H9 (cell line): ENCODE data around the gene PNPLA4. TPM values are rescaled to one million over a fixed set of nuclear protein-coding genes. Genes with fewer than 3 reads are reported as not detected.

Source experiments
- DNase-seq: peaks from one replicate; pipeline ENCODE4 v3.0.0-alpha.2; 2017
- H2AFZ ChIP-seq: one replicate; pipeline ENCODE4 v1.6.1; 2013; ENCODE audit warnings: mild to moderate bottlenecking, low read length, control low read depth, moderate library complexity
- H2AK5ac ChIP-seq: 2 replicates; pipeline ENCODE4 v1.6.1; 2013; ENCODE audit warnings: low read length, control low read depth, mixed read lengths; ENCODE audit not compliant: insufficient read length
- H2BK120ac ChIP-seq: one replicate; pipeline ENCODE4 v1.6.1; 2013; ENCODE audit warnings: low read depth, mild to moderate bottlenecking, low read length, control low read depth, inconsistent platforms; ENCODE audit not compliant: poor library complexity, severe bottlenecking
- H2BK12ac ChIP-seq: 2 replicates; pipeline ENCODE4 v1.6.1; 2013; ENCODE audit warnings: low read length, control low read depth, mixed read lengths, low read depth; ENCODE audit not compliant: insufficient read length
- H2BK15ac ChIP-seq: 2 replicates; pipeline ENCODE4 v1.6.1; 2013; ENCODE audit warnings: low read depth, low read length, control low read depth
- H2BK20ac ChIP-seq: one replicate; pipeline ENCODE4 v1.6.1; 2013; ENCODE audit warnings: low read depth, mild to moderate bottlenecking, low read length, control low read depth, inconsistent platforms; ENCODE audit not compliant: poor library complexity, severe bottlenecking
- H2BK5ac ChIP-seq: 2 replicates; pipeline ENCODE4 v1.6.1; 2013; ENCODE audit warnings: low read length, control low read depth, mixed read lengths; ENCODE audit not compliant: insufficient read length
- H3K14ac ChIP-seq: 2 replicates; pipeline ENCODE4 v1.6.1; 2013; ENCODE audit warnings: low read length, control low read depth; ENCODE audit not compliant: insufficient read depth
- H3K18ac ChIP-seq: 2 replicates; pipeline ENCODE4 v1.6.1; 2013; ENCODE audit warnings: low read depth, mild to moderate bottlenecking, mixed read lengths, low read length, control low read depth; ENCODE audit not compliant: insufficient read length
- H3K23ac ChIP-seq: 2 replicates; pipeline ENCODE4 v1.6.1; 2013; ENCODE audit warnings: low read length, control low read depth, mixed read lengths, low read depth; ENCODE audit not compliant: insufficient read length
- H3K23me2 ChIP-seq: 2 replicates; pipeline ENCODE4 v1.6.1; 2013; ENCODE audit warnings: low read depth, mild to moderate bottlenecking, mixed read lengths, low read length, control low read depth; ENCODE audit not compliant: insufficient read length, poor library complexity, severe bottlenecking
- H3K27ac ChIP-seq: 2 replicates; pipeline ENCODE4 v1.5.1; 2013; ENCODE audit warnings: low read length, control low read depth, mixed read lengths, low read depth; ENCODE audit not compliant: insufficient read length
- H3K27me3 ChIP-seq: 2 replicates; pipeline ENCODE4 v1.6.1; 2013; ENCODE audit warnings: low read length, control low read depth, inconsistent platforms; ENCODE audit not compliant: insufficient read depth
- H3K4ac ChIP-seq: 2 replicates; pipeline ENCODE4 v1.6.1; 2013; ENCODE audit warnings: low read depth, mild to moderate bottlenecking, control low read depth, inconsistent platforms, low read length, moderate library complexity
- H3K4me1 ChIP-seq: 2 replicates; pipeline ENCODE4 v1.6.1; 2013; ENCODE audit warnings: low read length, control low read depth, inconsistent platforms; ENCODE audit not compliant: insufficient read depth
- H3K4me2 ChIP-seq: 2 replicates; pipeline ENCODE4 v1.6.1; 2013; ENCODE audit warnings: low read length, control low read depth, mixed read lengths; ENCODE audit not compliant: insufficient read length, insufficient read depth
- H3K56ac ChIP-seq: 2 replicates; pipeline ENCODE4 v1.6.1; 2013; ENCODE audit warnings: low read depth, mild to moderate bottlenecking, mixed read lengths, low read length, control low read depth; ENCODE audit not compliant: insufficient read length
- H3K79me1 ChIP-seq: 2 replicates; pipeline ENCODE4 v1.6.1; 2013; ENCODE audit warnings: low read depth, mild to moderate bottlenecking, moderate library complexity, low read length, control low read depth, inconsistent platforms; ENCODE audit not compliant: insufficient read depth, poor library complexity, severe bottlenecking
- H3K79me2 ChIP-seq: 2 replicates; pipeline ENCODE4 v1.6.1; 2013; ENCODE audit warnings: low read length, control low read depth, inconsistent platforms; ENCODE audit not compliant: insufficient read depth
- H3K9ac ChIP-seq: 2 replicates; pipeline ENCODE4 v1.6.1; 2013; ENCODE audit warnings: low read length, control low read depth, mixed read lengths; ENCODE audit not compliant: insufficient read length; ENCODE audit errors: extremely low read depth
- H3K9me3 ChIP-seq: one replicate; pipeline ENCODE4 v1.6.1; 2013; ENCODE audit warnings: low read depth, low read length, inconsistent platforms; ENCODE audit not compliant: control insufficient read depth
- H3T11ph ChIP-seq: one replicate; pipeline ENCODE4 v1.6.1; 2013; ENCODE audit warnings: mild to moderate bottlenecking, low read length, control low read depth, inconsistent platforms
- H4K20me1 ChIP-seq: one replicate; pipeline ENCODE4 v1.6.1; 2013; ENCODE audit not compliant: control insufficient read depth, insufficient read length, insufficient read depth
- H4K5ac ChIP-seq: 2 replicates; pipeline ENCODE4 v1.6.1; 2013; ENCODE audit warnings: low read depth, mild to moderate bottlenecking, mixed read lengths, low read length, control low read depth; ENCODE audit not compliant: insufficient read length
- H4K8ac ChIP-seq: replicated peaks from 2 replicates; pipeline ENCODE4 v1.6.1; 2013; ENCODE audit warnings: low read length, control low read depth, mixed read lengths, low read depth; ENCODE audit not compliant: insufficient read length
- H4K91ac ChIP-seq: 2 replicates; pipeline ENCODE4 v1.6.1; 2013; ENCODE audit warnings: low read depth, mild to moderate bottlenecking, moderate library complexity, mixed read lengths, low read length, control low read depth; ENCODE audit not compliant: insufficient read length
- H3K27ac Mint-ChIP-seq, 3 experiments: 2 replicates in 2 of 3; 3 replicates in 1 of 3; pipeline ENCODE4 v1.8.0; 2020 to 2021; ENCODE audit warnings: mixed read lengths in 3 of 3, mild to moderate bottlenecking in 1 of 3, moderate library complexity in 1 of 3
- H3K27me3 Mint-ChIP-seq: 2 replicates; pipeline ENCODE4 v1.8.0; 2021; ENCODE audit warnings: low read depth, mild to moderate bottlenecking, moderate library complexity, mixed read lengths
- H3K36me3 Mint-ChIP-seq, 3 experiments: 2 replicates in 2 of 3; 3 replicates in 1 of 3; pipeline ENCODE4 v1.8.0; 2020 to 2021; ENCODE audit warnings: low read depth in 3 of 3, mixed read lengths in 3 of 3; ENCODE audit not compliant: insufficient read depth in 1 of 3
- H3K4me1 Mint-ChIP-seq, 2 experiments: 2 replicates each; pipeline ENCODE4 v1.8.0; 2020; ENCODE audit warnings: mixed read lengths in 2 of 2
- H3K4me3 Mint-ChIP-seq, 2 experiments: 2 replicates in 1 of 2; 3 replicates in 1 of 2; pipeline ENCODE4 v1.8.0; 2020 to 2021; ENCODE audit warnings: mild to moderate bottlenecking in 2 of 2, mixed read lengths in 2 of 2, moderate library complexity in 1 of 2
- H3K9me3 Mint-ChIP-seq, 2 experiments: 2 replicates in 1 of 2; 3 replicates in 1 of 2; pipeline ENCODE4 v1.8.0; 2020; ENCODE audit warnings: mild to moderate bottlenecking in 2 of 2, mixed read lengths in 2 of 2, moderate library complexity in 1 of 2
- WGBS: extraction: QIAGEN DNeasy Blood & Tissue Kit; methylation state at CpG from one replicate; pipeline ENCODE4 v1.1.7; 2013; ENCODE audit warnings: missing lambda C conversion rate, low lambda C conversion rate, mixed read lengths; ENCODE audit not compliant: insufficient read length; ENCODE audit errors: extremely low coverage; 5-methylcytosine and 5-hydroxymethylcytosine counted together
- total RNA-seq: library from RNA; stranded (reverse); gene quantifications from 2 replicates; pipeline ENCODE4 v1.2.1, GENCODE V29; 2021
- TF ChIP-seq, protein P1 (sequence below): fragments of 200-600 bp; sonication (generic); conservative IDR thresholded peaks from 3 replicates; pipeline ENCODE4 v1.8.0; 2021; ENCODE audit warnings: antibody characterized with exemption, mild to moderate bottlenecking

Gene PNPLA4
- total RNA-seq, 1 experiment from 2014 or later: 21.4 TPM

- no peak overlapping the region; a peak in 1 of 7 replicates for H3K27ac Mint-ChIP-seq
- no peak overlapping the region for H3K27ac ChIP-seq
- no peak overlapping the region for H2AFZ ChIP-seq
- no peak overlapping the region for H3K14ac ChIP-seq
- H3K56ac ChIP-seq: no peak overlapping the region
- H3K36me3 Mint-ChIP-seq: peaks cover 4 to 7% (median 7%) of the 10 kb centered on the region in 3 experiments; a peak in 6 of 7 replicates
- no peaks in the 10 kb centered on the region; the same call in 1 of the 2 replicates for H3K79me2 ChIP-seq
- no peak overlapping the region for H3K18ac ChIP-seq
- H3K9ac ChIP-seq: no peak overlapping the region
- no peak overlapping the region for H3T11ph ChIP-seq
- no peak overlapping the region for H4K5ac ChIP-seq
- H2BK120ac ChIP-seq: no peak overlapping the region
- H3K4me2 ChIP-seq: no peak overlapping the region
- no peaks in the 10 kb centered on the region for H3K23me2 ChIP-seq
- TF ChIP-seq, protein P1, sequence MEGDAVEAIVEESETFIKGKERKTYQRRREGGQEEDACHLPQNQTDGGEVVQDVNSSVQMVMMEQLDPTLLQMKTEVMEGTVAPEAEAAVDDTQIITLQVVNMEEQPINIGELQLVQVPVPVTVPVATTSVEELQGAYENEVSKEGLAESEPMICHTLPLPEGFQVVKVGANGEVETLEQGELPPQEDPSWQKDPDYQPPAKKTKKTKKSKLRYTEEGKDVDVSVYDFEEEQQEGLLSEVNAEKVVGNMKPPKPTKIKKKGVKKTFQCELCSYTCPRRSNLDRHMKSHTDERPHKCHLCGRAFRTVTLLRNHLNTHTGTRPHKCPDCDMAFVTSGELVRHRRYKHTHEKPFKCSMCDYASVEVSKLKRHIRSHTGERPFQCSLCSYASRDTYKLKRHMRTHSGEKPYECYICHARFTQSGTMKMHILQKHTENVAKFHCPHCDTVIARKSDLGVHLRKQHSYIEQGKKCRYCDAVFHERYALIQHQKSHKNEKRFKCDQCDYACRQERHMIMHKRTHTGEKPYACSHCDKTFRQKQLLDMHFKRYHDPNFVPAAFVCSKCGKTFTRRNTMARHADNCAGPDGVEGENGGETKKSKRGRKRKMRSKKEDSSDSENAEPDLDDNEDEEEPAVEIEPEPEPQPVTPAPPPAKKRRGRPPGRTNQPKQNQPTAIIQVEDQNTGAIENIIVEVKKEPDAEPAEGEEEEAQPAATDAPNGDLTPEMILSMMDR: no peak
- H4K91ac ChIP-seq: no peak overlapping the region
- H3K4me1 ChIP-seq: no peaks in the 10 kb centered on the region
- H3K4me1 Mint-ChIP-seq: peaks cover 4 to 7% of the 10 kb centered on the region in 2 experiments
- no peak overlapping the region for H2BK12ac ChIP-seq
- H3K9me3 Mint-ChIP-seq: peaks cover 13 to 14% of the 10 kb centered on the region in 2 experiments
- no peak overlapping the region for H4K8ac ChIP-seq
- H3K9me3 ChIP-seq: no peaks in the 10 kb centered on the region
- H2BK15ac ChIP-seq: no peak overlapping the region
- no peak for DNase-seq
- no peak overlapping the region for H2BK20ac ChIP-seq
- no peak overlapping the region for H3K4me3 Mint-ChIP-seq
- WGBS: no CpG with 5 or more reads among the region's 1 CpG
- H3K27me3 Mint-ChIP-seq: peaks cover 2% of the 10 kb centered on the region; the same call in 1 of the 2 replicates
- H3K79me1 ChIP-seq: no peaks in the 10 kb centered on the region
- H3K23ac ChIP-seq: no peak overlapping the region
- H2BK5ac ChIP-seq: no peak overlapping the region
- no peak overlapping the region for H2AK5ac ChIP-seq
- no peaks in the 10 kb centered on the region for H3K27me3 ChIP-seq
- no peak overlapping the region for H3K4ac ChIP-seq
- H4K20me1 ChIP-seq: no peaks in the 10 kb centered on the region
Observed at GRCh38 chrX:7960246-7960645, 33.0 kb upstream of the PNPLA4 start.
